Amniotic epithelial cell (primary cell): ENCODE measurements around the gene CA14.
A peak's percentile ranks its signal among the peaks of the same experiment; 100 is the strongest.
"Not testable (repeated sequence)": the region's sequence is repeated elsewhere in the genome, so short reads cannot be mapped to it uniquely, and the experiment has no call there.

Experiments used
- DNase-seq: peaks from one replicate; pipeline ENCODE4 v3.0.0-alpha.2; 2010; ENCODE audit warnings: low read depth

CA14 gene

GRCh38 chr1:150280138-150280707, 22.6 kb downstream of the CA14 start:
- no peak for DNase-seq

- peak; percentile 49 for DNase-seq
These were observed 23.7 kb downstream of the CA14 start for GRCh38 chr1:150281221-150281757.

GRCh38 chr1:150281758-150282557, 24.4 kb downstream of the CA14 start, which contains the start of gene CIART:
TSS of gene CIART (plus strand) at chr1:150282554. CDS start at chr1:150283268, 714 bp downstream.
- DNase-seq = peak; percentile 99

- no peak for DNase-seq
These were observed 25.0 kb downstream of the CA14 start for GRCh38 chr1:150282558-150282958.

GRCh38 chr1:150283260-150283659, 25.7 kb downstream of the CA14 start:
- DNase-seq = no peak

- DNase-seq = no peak
These were observed 30.8 kb downstream of the CA14 start for GRCh38 chr1:150288382-150288781.

- no peak for DNase-seq
These were observed 31.2 kb downstream of the CA14 start for GRCh38 chr1:150288822-150289221.

- peak; percentile 89 for DNase-seq
These were observed 36.1 kb downstream of the CA14 start, which contains the start of gene MRPS21 for GRCh38 chr1:150293433-150294253. TSS of gene MRPS21 (plus strand) at chr1:150293861. CDS start at chr1:150294367, 506 bp downstream.

GRCh38 chr1:150295476-150295875, 37.9 kb downstream of the CA14 start:
- no peak for DNase-seq

- DNase-seq = no peak
These were observed 42.1 kb downstream of the CA14 start for GRCh38 chr1:150299716-150300115.

GRCh38 chr1:150302338-150302737, 44.8 kb downstream of the CA14 start:
- no peak for DNase-seq

GRCh38 chr1:150302902-150303301, 45.3 kb downstream of the CA14 start:
- no peak for DNase-seq

GRCh38 chr1:150308585-150308984, 51.0 kb downstream of the CA14 start:
- DNase-seq = not testable (repeated sequence)

- DNase-seq = no peak
These were observed 52.4 kb downstream of the CA14 start for GRCh38 chr1:150309758-150310508.

GRCh38 chr1:150311762-150312161, 54.2 kb downstream of the CA14 start:
- no peak for DNase-seq
